ENCODE data around the gene SYNDIG1L.

SYNDIG1L gene

DNA sequence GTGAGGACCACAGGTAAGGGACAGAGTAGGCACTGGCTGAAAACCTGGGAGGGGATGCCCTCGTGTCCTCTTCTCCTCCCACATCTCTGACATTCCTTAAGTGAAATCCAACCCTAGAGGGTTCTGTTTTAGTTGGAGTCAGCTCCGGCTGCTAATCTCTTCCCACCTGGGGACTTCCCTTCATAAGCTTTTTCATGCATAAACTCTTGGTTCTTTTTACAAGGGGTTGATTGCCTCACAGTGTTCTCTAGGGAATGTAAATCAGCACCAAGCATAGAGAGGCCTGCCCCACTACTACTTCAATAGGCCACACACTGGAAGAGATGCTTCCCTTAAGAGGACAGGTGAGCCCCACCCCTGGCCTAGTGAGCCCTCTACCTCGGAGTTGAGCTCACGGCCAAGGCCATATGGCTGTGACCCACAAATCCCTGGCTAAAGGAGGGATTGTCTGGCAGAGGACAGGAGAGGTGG is 3.2 kb upstream of the SYNDIG1L start:
- DNase-seq (ENCODE audit: low read depth) = no peak

DNA sequence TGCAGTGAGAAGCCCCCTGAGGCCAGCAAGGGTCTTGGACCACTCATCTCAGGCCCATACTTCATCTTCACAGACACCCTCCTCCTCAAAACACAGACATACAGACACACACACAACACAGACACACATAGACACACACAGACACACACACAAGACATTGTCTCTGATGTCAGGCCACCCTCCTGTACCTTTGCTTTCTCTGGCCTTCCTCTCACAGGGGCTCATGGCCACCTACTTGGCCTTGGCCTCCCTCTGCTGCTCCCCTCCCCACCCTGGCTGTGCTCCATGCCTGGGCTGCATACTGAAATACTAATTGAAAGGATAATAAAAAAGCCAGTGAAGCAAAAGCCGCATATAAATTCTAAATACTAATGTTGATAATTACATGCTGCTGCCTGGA is 1.6 kb upstream of the SYNDIG1L start:
- DNase-seq (ENCODE audit: low read depth) = no peak

DNA sequence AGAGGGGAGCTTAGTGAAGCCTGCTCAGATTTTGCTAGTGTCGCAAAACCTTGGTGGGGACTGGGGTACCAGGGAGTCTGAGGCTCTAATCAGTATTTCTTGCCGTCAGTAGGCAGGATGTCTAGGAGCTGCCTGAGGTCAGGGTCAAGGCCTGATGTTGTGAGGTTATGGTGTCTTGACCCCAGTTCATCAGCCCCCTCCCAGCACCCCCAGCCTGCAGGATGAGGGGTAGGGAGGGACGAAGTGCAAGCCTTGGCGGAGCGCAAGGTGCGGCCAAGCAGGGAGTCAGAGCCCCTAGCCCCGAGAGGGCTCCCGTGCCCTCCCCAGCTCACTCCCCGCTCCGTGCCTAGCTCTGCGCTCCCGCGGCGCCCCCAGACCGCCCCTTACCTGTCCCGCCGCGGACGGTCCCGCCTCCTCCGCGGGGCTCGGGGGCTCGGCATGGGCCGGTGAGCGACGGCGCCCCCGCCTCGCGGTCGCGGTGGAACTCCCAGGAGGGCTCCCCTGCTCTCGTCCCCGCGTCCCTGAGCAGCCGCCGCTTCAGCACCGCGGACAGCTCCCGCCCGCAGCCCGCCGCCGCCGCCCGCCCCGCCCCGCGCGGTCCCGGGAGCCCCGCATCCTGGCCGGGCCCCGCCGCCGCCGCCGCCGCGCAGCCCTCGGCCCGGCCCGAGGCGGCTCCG is 347 bp downstream of the SYNDIG1L start:
- peak; percentile 18 for DNase-seq (ENCODE audit: low read depth)

DNA sequence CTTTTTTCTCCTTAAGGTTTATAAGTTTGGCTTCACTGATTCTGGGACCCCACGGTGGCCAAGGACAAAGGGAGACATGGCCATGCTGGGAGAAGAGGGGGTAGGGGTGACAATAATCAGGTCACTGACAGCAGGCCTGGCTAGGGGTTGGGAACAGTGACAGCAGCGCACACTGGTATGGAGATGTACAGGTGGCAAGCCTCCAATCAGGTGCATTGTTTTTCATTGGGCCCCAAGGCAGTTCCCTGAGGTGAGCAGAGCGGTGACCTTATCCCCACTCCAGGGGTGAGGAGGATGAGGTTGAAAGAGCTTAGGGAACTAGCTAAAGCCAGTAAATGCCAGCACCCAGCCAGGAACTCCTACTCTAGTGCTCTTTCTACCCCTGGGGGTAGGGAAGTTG is 1.4 kb downstream of the SYNDIG1L start:
- no peak for DNase-seq (ENCODE audit: low read depth)

DNA sequence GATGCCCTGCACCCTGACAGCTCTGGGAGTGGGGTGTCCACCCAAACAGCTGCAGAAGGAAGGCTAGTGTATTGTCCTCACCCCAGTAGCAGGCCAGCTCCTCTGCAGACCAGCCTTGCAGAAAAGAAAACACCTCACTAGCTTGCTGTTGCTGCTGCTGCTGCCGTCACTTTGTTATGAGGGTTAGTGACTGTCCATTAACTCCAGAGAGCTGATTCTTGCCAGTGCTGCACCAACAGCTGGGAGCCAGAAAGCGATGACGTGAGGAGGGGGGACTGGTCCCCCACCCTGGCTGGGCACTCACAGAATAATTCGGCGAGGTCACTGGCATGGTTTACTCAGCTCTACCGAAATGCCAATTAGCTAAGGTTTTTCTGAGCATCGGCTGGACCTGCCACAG is 2.8 kb downstream of the SYNDIG1L start:
- DNase-seq (ENCODE audit: low read depth) = no peak

DNA sequence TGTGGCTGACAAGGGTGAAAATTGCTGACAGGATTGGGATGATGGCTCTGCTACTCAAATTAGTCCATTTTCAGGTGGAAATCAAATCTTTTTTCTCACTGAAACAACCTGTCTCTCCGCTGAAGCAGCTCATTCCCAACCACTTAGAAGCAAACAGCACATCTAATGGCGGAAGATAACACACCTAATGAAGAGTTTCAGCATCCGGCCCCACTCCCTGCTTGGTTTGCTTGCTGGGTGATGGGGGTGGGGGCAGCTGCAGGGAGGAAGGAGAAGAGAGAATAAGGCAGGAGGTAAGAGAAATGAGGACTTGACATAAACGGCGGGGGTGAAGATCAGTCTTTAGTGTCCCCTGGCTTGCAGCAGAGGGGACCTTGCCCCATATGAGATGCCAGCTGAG is 4.0 kb downstream of the SYNDIG1L start:
- DNase-seq (ENCODE audit: low read depth) = no peak

DNA sequence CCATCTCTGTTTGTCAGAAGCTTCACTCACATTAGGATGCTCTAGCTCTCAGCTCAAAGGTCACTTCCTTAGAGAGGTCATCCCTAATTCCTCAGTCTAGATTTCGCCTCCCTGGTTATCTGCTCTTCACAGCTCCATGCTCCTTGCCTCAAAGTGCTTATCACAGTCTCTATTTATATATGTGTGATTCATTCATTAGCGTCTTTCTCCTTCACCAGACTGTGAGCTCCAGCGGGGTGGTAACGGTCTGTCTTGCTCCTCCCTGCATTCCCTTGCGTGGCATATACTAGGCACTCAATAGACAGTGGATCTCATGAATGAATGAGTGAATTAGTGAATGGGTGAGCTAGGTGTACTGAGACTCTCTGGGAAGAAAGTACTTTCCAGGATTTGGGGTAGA is 6.9 kb downstream of the SYNDIG1L start:
- no peak for DNase-seq (ENCODE audit: low read depth)

DNA sequence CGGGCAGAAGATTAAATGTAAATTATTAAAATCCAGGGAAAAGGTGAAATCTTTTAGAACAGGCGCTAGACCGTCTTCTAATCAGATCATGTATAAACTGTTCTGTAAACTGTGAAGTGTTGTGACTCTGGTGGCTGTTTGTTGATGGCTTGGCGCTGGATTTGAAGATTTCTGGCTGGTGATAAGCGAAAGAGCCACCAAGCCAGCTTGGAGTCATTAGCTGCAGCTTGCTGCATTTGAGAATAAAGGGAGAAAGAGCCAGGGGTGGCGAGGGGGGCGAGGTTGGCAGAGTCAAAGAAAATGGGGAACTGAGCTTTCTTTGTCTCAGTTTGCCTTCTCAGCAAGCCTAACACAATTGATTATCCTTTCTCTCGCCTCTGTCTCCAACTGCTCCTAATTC is 8.0 kb downstream of the SYNDIG1L start:
- no peak for DNase-seq (ENCODE audit: low read depth)

DNA sequence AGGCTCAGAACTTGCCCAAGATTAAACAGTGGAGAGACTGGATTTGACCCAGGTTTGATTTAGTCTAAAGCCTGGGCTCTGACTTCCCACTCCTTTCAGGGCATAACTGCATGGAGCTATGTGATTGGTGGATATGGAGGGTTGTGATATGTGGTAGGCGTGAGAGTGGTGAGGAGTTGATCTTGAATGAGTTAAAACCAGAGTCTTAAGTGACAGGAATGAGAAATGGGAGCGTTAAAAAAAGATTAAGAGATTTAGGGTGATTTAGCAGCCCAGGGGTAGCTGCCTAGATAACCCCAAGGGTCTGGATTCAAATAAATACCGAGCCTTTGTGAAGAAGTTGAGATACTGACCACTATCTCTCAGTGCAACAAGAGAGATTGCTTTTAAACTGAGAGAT is 8.4 kb downstream of the SYNDIG1L start:
- no peak for DNase-seq (ENCODE audit: low read depth)

DNA sequence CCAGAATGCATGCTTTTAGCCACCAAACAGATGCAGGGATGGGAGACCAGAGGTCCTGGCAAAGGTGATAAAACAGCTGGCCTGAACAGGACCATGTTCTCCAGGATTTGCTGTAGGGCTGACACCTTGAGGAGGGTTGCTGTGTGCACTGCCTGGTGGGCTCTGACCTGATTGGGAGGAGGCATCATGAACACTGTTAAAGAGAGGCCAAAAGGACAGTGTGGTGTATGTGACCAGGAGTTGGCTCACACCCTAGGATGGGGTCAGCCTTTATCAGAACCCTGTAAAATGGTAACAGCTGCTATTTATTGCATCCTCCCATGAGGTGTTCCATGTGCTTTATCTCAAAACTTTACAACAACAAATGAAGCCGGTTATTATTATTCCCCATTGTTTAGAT is 8.8 kb downstream of the SYNDIG1L start:
- DNase-seq (ENCODE audit: low read depth) = no peak

DNA sequence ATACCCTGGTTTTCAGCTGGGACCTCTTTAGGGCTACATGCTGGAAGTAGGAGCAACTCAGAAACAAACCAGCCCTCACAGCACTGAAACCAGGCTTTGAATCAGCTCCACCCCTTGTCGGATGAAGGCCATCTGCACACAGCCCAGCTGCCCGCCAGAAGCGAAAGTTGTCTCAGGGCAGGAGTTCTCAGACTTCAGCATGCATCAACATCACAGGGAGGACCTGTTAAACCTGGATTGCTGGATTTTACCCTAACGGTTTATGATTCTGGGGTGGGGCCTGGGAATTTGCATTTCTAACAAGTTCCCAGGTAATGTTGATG is 10.9 kb downstream of the SYNDIG1L start:
- DNase-seq (ENCODE audit: low read depth) = no peak

DNA sequence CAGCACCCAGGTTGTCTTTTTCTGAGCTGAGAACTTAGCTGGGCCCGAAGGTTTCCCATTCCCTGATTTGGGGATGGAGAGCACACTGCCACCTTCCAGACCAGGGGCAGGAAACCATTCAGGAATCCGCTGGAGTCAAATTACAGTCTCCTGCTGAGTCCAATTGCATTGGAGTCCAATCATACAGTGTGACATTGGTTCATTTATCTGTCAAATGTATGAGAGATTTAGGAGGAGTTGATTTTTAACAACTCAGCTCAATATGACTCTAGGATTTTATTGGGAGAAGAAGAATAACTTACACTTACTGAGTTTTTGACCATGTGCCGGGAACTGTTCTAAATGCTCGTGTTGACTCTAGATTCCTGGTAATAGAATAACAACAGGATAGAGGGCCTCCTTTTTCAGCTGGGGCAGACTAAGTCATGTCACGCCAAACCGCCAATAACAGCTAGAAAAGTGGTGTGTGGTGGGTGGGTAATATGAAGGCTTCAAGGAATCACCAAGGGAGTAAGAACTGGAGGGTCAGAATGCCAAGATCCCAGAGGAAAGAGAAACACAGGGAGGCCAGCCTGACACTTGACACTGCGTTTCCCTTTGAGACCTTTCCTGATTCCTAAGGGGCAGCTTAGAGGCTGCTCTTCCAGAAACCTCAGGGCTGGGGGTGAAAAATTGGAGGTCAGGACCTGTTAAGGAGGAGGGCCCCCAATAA is 11.5 kb downstream of the SYNDIG1L start:
- DNase-seq (ENCODE audit: low read depth) = no peak

DNA sequence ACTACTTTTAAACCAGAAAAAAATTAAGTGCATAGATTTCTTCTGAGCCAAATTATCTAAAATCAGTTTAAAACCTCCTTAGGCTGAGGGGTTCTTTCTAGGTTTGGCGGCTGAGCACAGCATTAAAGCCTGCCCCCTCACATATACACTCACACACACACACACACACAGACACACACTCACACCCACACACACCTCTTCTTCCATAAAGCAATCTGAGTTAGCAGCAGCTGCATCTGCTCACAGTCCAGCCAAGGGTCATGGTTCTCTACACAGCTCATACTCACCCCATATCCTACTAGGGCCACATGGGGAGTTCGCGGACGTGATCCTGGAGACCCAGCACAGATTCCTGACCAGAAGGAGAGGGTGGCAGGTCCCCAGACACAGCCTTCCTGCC is 12.4 kb downstream of the SYNDIG1L start:
- DNase-seq (ENCODE audit: low read depth) = no peak

DNA sequence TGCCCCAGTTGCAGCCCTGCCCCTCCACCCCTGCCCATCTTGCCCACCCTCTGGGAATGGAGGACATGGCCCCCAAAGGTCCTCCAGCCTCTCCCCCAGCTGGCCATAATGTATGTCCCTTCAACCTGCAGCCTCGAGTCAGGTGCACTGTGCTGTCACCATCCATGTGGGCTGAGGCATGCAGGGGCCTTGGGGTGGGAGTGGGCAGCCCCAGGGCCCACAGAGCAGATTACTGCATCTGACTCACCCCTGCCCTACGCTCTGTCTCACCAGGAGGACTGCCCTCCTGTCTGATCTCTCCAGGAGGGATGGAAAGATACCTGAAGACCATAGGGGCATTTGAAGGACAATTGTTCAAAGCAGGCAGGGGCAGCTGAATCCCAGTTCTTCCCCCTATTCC is 13.3 kb downstream of the SYNDIG1L start:
- DNase-seq (ENCODE audit: low read depth) = no peak

DNA sequence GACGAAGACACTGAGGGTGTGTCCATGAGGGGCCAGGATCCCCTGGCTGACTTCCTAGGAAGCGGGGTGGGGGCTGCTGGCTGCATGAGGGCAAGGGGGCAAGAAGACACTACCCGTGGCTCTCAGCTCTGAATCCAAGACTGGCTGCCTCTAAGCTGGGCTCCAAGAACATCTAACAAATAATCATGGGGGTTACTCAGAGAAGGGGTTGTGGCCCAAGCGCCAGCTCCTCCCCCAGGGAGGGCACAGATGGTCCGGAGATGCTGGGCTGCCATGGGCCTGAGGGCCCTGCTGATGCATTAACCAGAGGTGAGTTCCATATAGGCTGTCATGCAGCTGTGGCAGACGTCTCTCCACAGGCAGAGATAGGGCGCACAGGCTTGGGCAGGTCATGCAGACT is 14.3 kb downstream of the SYNDIG1L start:
- DNase-seq (ENCODE audit: low read depth) = no peak

DNA sequence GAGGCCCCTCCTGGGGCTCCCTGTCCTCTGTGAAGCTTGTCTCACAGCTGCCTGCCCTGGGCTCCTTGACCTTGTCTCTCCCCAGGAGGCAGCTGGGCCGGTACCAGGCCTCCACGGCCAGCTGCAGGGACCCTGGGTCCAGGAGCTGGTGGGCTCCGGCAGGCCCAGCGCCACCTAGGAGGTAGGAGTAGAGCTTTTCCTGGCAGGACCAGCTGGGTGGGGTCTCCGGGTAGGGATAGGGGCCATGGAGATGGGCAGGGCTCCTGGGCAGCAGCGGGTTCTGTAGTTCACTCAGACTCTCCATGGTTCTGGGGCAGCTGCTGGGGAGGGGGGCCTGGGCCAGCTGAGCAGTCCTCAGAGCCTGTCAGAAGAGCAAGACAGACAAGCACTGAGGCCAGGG is 16.6 kb downstream of the SYNDIG1L start:
- DNase-seq (ENCODE audit: low read depth) = no peak

DNA sequence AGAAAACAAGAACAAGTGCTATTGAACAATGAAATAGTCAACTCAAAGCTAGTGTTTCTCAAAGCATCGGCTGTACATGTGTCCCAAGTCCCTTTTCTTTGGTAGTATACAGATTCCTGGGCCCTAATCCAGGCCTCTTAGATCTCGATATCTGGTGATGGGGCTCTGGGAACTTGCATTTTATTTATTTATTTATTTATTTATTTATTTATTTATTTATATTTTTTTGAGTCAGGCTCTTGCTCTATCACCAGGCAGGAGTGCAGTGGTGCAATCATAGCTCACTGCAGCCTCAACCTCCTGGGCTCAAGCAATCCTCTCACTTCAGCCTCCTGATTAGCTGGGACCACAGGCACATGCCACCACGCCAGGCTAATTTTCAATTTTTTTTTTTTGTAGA is 17.1 kb downstream of the SYNDIG1L start:
- no peak for DNase-seq (ENCODE audit: low read depth)

DNA sequence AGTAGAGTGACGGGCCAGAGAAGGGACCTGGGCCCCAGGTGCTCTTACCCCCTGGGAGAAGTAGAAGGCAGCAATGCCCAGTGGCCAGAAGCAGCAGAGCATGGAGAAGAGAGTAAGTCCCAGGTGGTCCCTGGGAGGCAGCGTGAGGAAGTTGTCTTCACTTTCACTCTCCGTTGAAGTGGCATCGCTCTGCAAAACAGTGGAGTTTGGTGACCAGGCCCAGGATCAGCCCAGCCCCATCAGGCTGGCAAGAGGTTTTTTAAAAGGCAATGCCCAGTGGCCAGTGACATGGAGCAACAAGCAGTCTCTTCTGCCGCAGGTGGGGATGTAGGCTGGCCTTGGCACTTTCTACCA is 18.2 kb downstream of the SYNDIG1L start:
- DNase-seq (ENCODE audit: low read depth) = no peak

DNA sequence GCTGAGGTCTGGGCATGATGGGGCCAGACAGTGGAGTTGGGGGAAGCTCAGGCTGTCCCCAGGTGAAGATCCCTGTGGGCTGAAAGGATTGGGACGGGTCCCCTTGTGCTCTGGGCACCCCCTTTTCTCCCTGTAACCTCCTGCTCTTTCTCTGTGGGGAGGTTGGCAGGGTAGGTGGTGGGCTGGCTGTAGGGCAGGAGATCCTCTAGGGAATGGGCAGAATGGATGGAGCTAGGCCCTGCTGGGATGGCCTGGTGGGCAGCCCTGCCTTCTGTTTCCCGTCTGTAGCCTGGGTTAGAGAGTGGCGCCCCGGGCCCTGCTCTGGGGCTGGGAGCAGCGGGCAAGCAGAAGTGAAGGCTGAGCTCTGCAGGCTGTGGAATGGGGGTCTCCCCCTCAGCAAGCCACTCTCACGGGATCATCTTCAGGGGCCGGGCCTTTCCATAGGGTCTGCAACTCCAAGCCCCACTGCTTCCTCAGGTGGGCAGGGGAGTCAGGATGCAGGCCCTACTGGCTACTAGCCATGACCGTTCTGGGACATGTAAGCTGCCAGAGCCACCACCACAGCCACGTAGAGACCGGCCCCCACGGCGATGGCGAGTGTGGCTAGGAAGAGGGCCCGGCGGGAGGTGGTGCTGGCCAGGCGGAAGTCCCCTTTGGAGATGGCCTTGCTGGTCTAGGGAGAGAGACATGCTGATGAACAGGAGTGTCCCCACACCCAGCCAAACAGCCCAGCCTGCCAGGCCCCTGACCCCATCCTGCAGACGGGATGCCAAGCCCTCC is 18.8 kb downstream of the SYNDIG1L start:
- DNase-seq (ENCODE audit: low read depth) = no peak

DNA sequence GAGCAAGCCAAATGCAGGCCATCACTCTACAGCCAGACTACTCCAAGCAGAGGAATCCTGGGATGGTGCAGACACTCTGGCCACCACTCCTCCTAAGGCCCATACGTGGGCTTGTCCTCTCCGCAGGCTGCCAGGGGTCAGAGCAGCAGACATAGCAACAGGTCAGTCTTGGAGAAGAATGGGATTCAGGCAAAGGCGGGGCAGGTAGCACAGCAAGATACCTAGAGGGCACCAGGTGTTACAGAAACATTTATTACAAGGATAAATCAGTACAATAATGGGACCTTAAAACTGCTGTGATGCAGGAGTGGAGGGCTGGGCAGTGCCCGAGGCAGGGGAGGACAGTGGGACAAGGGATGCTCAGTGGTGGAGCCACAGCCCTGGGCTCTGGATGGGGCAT is 20.3 kb downstream of the SYNDIG1L start:
- no peak for DNase-seq (ENCODE audit: low read depth)

DNA sequence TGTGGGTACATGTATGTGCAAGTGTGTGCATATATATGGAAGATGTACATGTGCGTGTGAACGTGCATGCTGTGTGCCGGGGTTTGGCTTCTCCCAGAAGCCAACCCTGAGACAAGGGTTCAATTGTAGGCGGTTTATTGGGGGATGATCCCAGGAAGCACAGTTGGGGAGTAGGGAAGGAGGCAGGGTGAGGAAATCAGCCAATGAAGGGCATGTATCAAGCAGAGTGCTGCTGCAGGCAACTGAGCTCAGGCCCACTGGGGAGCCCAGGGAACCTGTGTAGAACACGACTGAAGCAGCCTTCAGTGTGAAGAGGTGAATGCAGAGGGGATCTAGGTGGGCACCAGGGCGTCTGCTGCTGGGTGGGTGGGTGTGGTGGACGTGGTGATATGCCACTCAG is 21.6 kb downstream of the SYNDIG1L start:
- no peak for DNase-seq (ENCODE audit: low read depth)

DNA sequence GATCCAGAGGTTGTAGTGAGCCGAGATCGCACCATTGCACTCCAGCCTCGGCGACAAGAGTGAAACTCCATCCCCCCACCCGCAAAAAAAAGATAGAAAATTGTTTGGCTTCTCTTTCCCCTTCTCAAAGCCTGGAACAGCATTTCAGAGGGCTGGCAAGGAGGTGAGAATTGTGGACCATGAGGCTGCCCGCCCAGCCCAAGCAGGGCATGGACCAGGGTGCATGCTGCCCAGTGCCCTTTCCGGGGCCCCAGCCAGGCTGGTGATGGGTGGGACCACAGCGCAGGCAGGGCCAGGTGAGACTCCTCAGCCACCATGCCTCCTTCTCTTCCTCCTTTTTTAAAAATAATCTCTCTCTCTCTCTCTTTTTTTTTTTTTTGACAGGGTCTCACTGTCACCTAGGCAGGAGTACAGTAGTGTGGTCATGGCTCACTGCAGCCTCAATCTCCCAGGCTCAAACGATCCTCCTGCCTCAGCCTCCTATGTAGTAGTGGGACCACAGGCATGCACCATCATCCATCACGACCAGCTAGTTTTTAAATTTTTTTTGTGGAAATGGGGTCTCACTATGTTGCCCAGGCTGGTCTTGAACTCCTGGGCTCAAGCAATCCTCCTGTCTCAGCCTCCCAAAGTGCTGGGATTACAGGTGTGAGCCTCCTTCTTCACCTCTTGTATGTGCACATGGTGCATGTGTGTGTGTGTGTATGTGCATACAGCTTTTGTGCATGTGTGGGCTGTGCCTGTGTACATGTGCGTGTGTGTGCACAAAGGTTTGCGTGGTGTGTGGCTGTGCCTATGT is 22.2 kb downstream of the SYNDIG1L start:
- DNase-seq (ENCODE audit: low read depth) = no peak

Measured in activated T-cell treated with anti-CD3 and anti-CD28 coated beads for 24 hours (primary cell).